Eye (tissue), 1 donor: Measurements from ENCODE around the gene NKX6-1.

Experiments
- DNase-seq: peaks from one replicate; pipeline ENCODE4 v3.0.0-alpha.2; 2015

NKX6-1 gene

GRCh38 chr4:84472154-84472553 lies 26.9 kb downstream of the NKX6-1 start:
- DNase-seq = no peak

- no peak for DNase-seq
Measured at GRCh38 chr4:84470204-84470785, 28.8 kb downstream of the NKX6-1 start.

- DNase-seq = no peak
Measured at GRCh38 chr4:84467601-84468000, 31.5 kb downstream of the NKX6-1 start.

- no peak for DNase-seq
Measured at GRCh38 chr4:84459783-84460182, 39.3 kb downstream of the NKX6-1 start.

GRCh38 chr4:84456157-84456556 lies 42.9 kb downstream of the NKX6-1 start:
- no peak for DNase-seq

GRCh38 chr4:84455697-84456096 lies 43.4 kb downstream of the NKX6-1 start:
- DNase-seq = no peak

GRCh38 chr4:84451546-84451945 lies 47.5 kb downstream of the NKX6-1 start:
- peak; percentile 13 for DNase-seq

GRCh38 chr4:84443523-84443922 lies 55.6 kb downstream of the NKX6-1 start:
- DNase-seq = no peak

- no peak for DNase-seq
Measured at GRCh38 chr4:84442778-84443177, 56.3 kb downstream of the NKX6-1 start.
